ENCODE results near the gene TOMM34.

- no peak for TF ChIP-seq EZH2phosphoT487 (IDR thresholded peaks at IDR 0.05; ENCODE audit: borderline replicate concordance, low read depth, low read length)
- TF ChIP-seq CTCF (conservative IDR thresholded peaks at IDR 0.05; ENCODE audit: low read length) = no peak
These were observed 50.1 kb downstream of the TOMM34 start, which contains the start of gene PABPC1L for GRCh38 chr20:44909872-44910689.

Measured in OCI-LY7 (cell line).